ENCODE measurements around the gene ASTL. TPM values are rescaled to one million over a fixed set of nuclear protein-coding genes. Genes with fewer than 3 reads are reported as not detected.
"Not testable (repeated sequence)": the region's sequence is repeated elsewhere in the genome, so short reads cannot be mapped to it uniquely, and the experiment has no call there.

ASTL gene
- polyA plus RNA-seq, 1 donor: not detected

GRCh38 chr2:96146153-96146880, 8.0 kb upstream of the ASTL start:
- DNase-seq (ENCODE audit: low read depth): no peak

GRCh38 chr2:96145848-96146152, 7.5 kb upstream of the ASTL start:
- DNase-seq (ENCODE audit: low read depth): no peak

- no peak for DNase-seq (ENCODE audit: low read depth)
Observed at GRCh38 chr2:96145036-96145847, 6.9 kb upstream of the ASTL start, which contains the start of gene DUSP2. Gene DUSP2 (minus strand): TSS chr2:96145440. CDS start chr2:96145354, 86 bp downstream.

- no peak for DNase-seq (ENCODE audit: low read depth)
Observed at GRCh38 chr2:96144481-96145035, 6.3 kb upstream of the ASTL start.

GRCh38 chr2:96143848-96144480, 5.7 kb upstream of the ASTL start:
- DNase-seq (ENCODE audit: low read depth): no peak

- DNase-seq (ENCODE audit: low read depth): no peak
Observed at GRCh38 chr2:96143231-96143847, 5.0 kb upstream of the ASTL start.

GRCh38 chr2:96142217-96143113, 4.2 kb upstream of the ASTL start:
- no peak for DNase-seq (ENCODE audit: low read depth)

- not testable (repeated sequence) for DNase-seq (ENCODE audit: low read depth)
Observed at GRCh38 chr2:96141624-96141967, 3.3 kb upstream of the ASTL start.

- no peak for DNase-seq (ENCODE audit: low read depth)
Observed at GRCh38 chr2:96140941-96141623, 2.8 kb upstream of the ASTL start.

GRCh38 chr2:96139181-96139758, 968 bp upstream of the ASTL start:
- no peak for DNase-seq (ENCODE audit: low read depth)

GRCh38 chr2:96137321-96138178, 752 bp downstream of the ASTL start:
- no peak for DNase-seq (ENCODE audit: low read depth)

- DNase-seq (ENCODE audit: low read depth): no peak
Observed at GRCh38 chr2:96136129-96136720, 2.1 kb downstream of the ASTL start.

GRCh38 chr2:96135621-96136020, 2.7 kb downstream of the ASTL start:
- DNase-seq (ENCODE audit: low read depth): no peak

- no peak for DNase-seq (ENCODE audit: low read depth)
Observed at GRCh38 chr2:96135171-96135570, 3.1 kb downstream of the ASTL start.

GRCh38 chr2:96134421-96134820, 3.9 kb downstream of the ASTL start:
- DNase-seq (ENCODE audit: low read depth): no peak

GRCh38 chr2:96131813-96132745, 6.2 kb downstream of the ASTL start:
- no peak for DNase-seq (ENCODE audit: low read depth)

GRCh38 chr2:96131152-96131812, 7.0 kb downstream of the ASTL start:
- no peak for DNase-seq (ENCODE audit: low read depth)
